Adrenal gland (tissue), 12 donors: ENCODE data around the gene CHST8. TPM values are rescaled to one million over a fixed set of nuclear protein-coding genes. Genes with fewer than 3 reads are reported as not detected.

Source experiments
- DNase-seq, 7 donors: peaks; one replicate each; pipeline ENCODE4 v3.0.0-alpha.2; 2019 to 2020
- H3K27ac ChIP-seq, 5 donors: fragments of 200-600 bp; sonication (generic) in 4 of 5; 1 replicate in 3 of 5; 2 replicates in 2 of 5; pipeline versions ENCODE4 v1.5.1 to v1.8.0; 2016 to 2020; ENCODE audit warnings: mild to moderate bottlenecking in 1 of 5
- H3K27me3 ChIP-seq: fragments of 200-600 bp; 2 replicates; pipeline ENCODE4 v1.8.0; 2021
- H3K36me3 ChIP-seq, 2 donors: fragments of 200-600 bp; replicated peaks in 1 of 2; 1 replicate in 1 of 2; 2 replicates in 1 of 2; pipeline versions ENCODE4 v1.5.1 to v1.8.0; 2018 to 2022
- H3K4me1 ChIP-seq, 2 donors: fragments of 200-600 bp; replicated peaks in 1 of 2; 1 replicate in 1 of 2; 2 replicates in 1 of 2; pipeline versions ENCODE4 v1.5.1 to v1.8.0; 2018 to 2021
- H3K4me3 ChIP-seq, 4 donors: fragments of 200-600 bp; sonication (generic) in 3 of 4; one replicate each; pipeline ENCODE4 v1.5.1; 2016 to 2018
- H3K9me3 ChIP-seq, 3 donors: fragments of 200-600 bp; sonication (generic) in 1 of 3; replicated peaks in 1 of 3; 1 replicate in 2 of 3; 2 replicates in 1 of 3; pipeline versions ENCODE4 v1.5.1 to v1.8.0; 2016 to 2021
- POLR2A ChIP-seq, 2 donors: fragments of 450-650 bp; IDR thresholded peaks; one replicate each; pipeline ENCODE4 v1.6.1; 2017; ENCODE audit warnings: antibody characterized with exemption in 2 of 2, mild to moderate bottlenecking in 2 of 2, moderate library complexity in 1 of 2
- WGBS, 4 donors: extraction: QIAGEN DNeasy Blood & Tissue Kit in 2 of 4; methylation state at CpG; one replicate each; pipeline versions ENCODE4 v1.1.5 to v1.1.7; 2013 to 2017; 5-methylcytosine and 5-hydroxymethylcytosine counted together
- intact Hi-C, 2 donors: fragments of 100-400 bp; cut with DNase I; formaldehyde crosslinking; loops; one replicate each; pipeline versions ENCODE4 v1.14.1 to v1.15.0; 2022 to 2023
- polyA plus RNA-seq, 3 donors: library from polyadenylated mRNA; stranded (reverse); fragments of 200-250 nt in 2 of 3; fragments of 350-450 nt in 1 of 3; fragmentation: Illumina TruSeq in 1 of 3; extraction: RNeasy Lipid Tissue Mini Kit (QIAGEN cat#74804) in 1 of 3; gene quantifications; one replicate each; pipeline ENCODE4 v1.2.3, GENCODE V29; 2013 to 2014
- total RNA-seq, 9 donors: library from RNA; depleted of rRNA in 4 of 9; stranded (reverse); fragments of >200 nt in 4 of 9; fragments of 120-200 nt in 1 of 9; fragmentation: NEBNext Ultra II Directional in 1 of 9; extraction: Animal tissue kit (Norgen Biotek cat#: 25700) in 1 of 9; gene quantifications; one replicate each; pipeline versions ENCODE4 v1.1.0 to v1.2.4, GENCODE V29; 2013 to 2023
- TF ChIP-seq, protein P1 (sequence below), 6 experiments: fragments of 450-650 bp in 4 of 6; fragments of 200-600 bp in 2 of 6; sonication (generic) in 1 of 6; IDR thresholded peaks; 1 replicate in 5 of 6; 2 replicates in 1 of 6; pipeline versions ENCODE4 v1.5.1 to v1.8.0; 2016 to 2021; ENCODE audit warnings: antibody characterized with exemption in 6 of 6, mild to moderate bottlenecking in 2 of 6, moderate library complexity in 1 of 6
- donor health status: healthy with polysubstance abuse.
- donor health status: Bipolar disorder and iron deficiency.
- donor health status: DM: yes; HTN: yes; CAD: no.
- donor health status: DM: no; HTN: no; CAD: no.
- donor health status: DM: no; HTN: no; CAD: no.
- donor health status: DM: yes; HTN: yes; CAD: no.

Gene CHST8
- total and polyA plus RNA-seq, 12 donors = 0.06 to 1.9 (median 0.61) TPM; not detected in 4

GRCh38 chr19:33756177-33756576 lies 134.4 kb downstream of the CHST8 start:
- H3K4me3 ChIP-seq = no peak overlapping the region
- no peaks in the 10 kb centered on the region for H3K36me3 ChIP-seq
- intact Hi-C loops = no loop called here
- TF ChIP-seq, protein P1, sequence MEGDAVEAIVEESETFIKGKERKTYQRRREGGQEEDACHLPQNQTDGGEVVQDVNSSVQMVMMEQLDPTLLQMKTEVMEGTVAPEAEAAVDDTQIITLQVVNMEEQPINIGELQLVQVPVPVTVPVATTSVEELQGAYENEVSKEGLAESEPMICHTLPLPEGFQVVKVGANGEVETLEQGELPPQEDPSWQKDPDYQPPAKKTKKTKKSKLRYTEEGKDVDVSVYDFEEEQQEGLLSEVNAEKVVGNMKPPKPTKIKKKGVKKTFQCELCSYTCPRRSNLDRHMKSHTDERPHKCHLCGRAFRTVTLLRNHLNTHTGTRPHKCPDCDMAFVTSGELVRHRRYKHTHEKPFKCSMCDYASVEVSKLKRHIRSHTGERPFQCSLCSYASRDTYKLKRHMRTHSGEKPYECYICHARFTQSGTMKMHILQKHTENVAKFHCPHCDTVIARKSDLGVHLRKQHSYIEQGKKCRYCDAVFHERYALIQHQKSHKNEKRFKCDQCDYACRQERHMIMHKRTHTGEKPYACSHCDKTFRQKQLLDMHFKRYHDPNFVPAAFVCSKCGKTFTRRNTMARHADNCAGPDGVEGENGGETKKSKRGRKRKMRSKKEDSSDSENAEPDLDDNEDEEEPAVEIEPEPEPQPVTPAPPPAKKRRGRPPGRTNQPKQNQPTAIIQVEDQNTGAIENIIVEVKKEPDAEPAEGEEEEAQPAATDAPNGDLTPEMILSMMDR (IDR thresholded peaks at IDR 0.05) = no peak
- no peak for TF ChIP-seq POLR2A (IDR thresholded peaks at IDR 0.05)
- no peaks in the 10 kb centered on the region for H3K27me3 ChIP-seq
- DNase-seq = no peak
- no peaks in the 10 kb centered on the region for H3K9me3 ChIP-seq
- no peak overlapping the region for H3K27ac ChIP-seq
- WGBS, 4 donors = 83 to 96% (median 89%) methylated on average over 10 to 11 of the region's 11 CpGs
- H3K4me1 ChIP-seq = no peaks in the 10 kb centered on the region

DNA sequence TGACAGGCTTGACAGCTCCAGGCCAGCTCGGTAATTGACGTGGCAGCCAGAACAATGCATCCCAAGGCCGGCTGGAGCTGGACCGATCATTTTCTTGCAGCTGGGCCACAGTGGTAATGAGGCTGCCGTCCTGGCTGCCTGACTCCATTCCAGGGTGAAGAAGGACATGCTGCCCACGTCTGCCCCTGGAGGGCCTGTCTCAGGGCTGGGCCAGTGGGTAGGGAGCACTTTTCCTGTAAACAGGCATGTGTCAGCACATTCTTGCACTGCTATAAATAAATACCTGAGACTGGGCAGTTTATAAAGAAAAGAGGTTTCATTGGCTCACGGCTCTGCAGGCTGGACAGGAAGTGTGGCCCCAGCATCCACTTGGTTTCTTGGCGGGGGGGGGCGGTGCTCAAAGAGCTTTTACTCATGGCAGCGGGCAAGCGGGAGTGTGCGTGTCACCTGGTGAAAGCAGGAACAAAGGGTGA lies 136.8 kb downstream of the CHST8 start:
- no peak for DNase-seq
- WGBS, 4 donors = 40 to 65% (median 54%) methylated on average over 6 to 12 of the region's 12 CpGs
- Histone ChIP-seq H3K4me3 (no peak overlapping the region), H3K27ac (no peak overlapping the region), H3K4me1 (no peaks in the 10 kb centered on the region), H3K27me3 (no peaks in the 10 kb centered on the region), H3K36me3 (no peaks in the 10 kb centered on the region), H3K9me3 (no peaks in the 10 kb centered on the region)
- TF ChIP-seq, protein P1 (IDR thresholded peaks at IDR 0.05) = no peak
- TF ChIP-seq POLR2A (IDR thresholded peaks at IDR 0.05) = no peak
- intact Hi-C loops = no loop called here

DNA sequence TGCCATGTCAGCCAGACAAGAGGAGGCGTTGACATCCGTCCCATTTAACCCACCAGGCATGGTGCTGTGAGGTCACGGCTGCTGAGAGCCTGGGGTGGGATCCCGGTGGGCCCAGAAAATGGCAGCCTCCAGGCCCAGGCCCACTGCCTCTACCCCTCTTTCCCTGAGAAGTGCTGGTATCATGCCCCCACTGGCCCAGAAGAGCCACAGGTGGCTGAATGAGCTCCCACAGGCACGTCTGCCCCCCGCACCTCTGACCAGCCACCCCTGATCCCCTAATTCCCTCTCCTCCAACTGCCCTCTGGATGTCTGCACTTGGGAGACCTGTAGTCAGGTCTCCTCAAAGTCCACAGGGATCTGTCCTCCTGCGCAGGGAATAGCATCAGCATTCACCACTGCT lies 137.6 kb downstream of the CHST8 start:
- Histone ChIP-seq H3K27me3 (no peaks in the 10 kb centered on the region), H3K4me1 (no peaks in the 10 kb centered on the region), H3K4me3 (no peak overlapping the region), H3K36me3 (no peaks in the 10 kb centered on the region), H3K9me3 (no peaks in the 10 kb centered on the region), H3K27ac (no peak overlapping the region)
- DNase-seq = no peak
- TF ChIP-seq POLR2A (IDR thresholded peaks at IDR 0.05) = no peak
- TF ChIP-seq, protein P1 (IDR thresholded peaks at IDR 0.05) = no peak
- intact Hi-C loops = no loop called here
- WGBS, 4 donors = 83 to 91% (median 88%) methylated on average over 4 to 7 of the region's 7 CpGs

GRCh38 chr19:33763633-33764371 lies 142.0 kb downstream of the CHST8 start:
- TF ChIP-seq, protein P1 (IDR thresholded peaks at IDR 0.05) = no peak
- TF ChIP-seq POLR2A (IDR thresholded peaks at IDR 0.05) = no peak
- Histone ChIP-seq H3K27me3 (no peaks in the 10 kb centered on the region), H3K4me1 (no peaks in the 10 kb centered on the region), H3K36me3 (no peaks in the 10 kb centered on the region), H3K4me3 (no peak overlapping the region), H3K27ac (no peak overlapping the region), H3K9me3 (no peaks in the 10 kb centered on the region)
- WGBS, 4 donors = 68 to 84% (median 77%) methylated on average over 3 to 11 of the region's 11 CpGs
- DNase-seq = peak in 1 of 7 donors; percentile 73
- intact Hi-C loops = no loop called here
